M059J (cell line): Measurements from ENCODE around the gene FCGR1A. TPM values are rescaled to one million over a fixed set of nuclear protein-coding genes. Genes with fewer than 3 reads are reported as not detected.
"Not testable (repeated sequence)": the region's sequence is repeated elsewhere in the genome, so short reads cannot be mapped to it uniquely, and the experiment has no call there.

ENCODE experiments used
- DNase-seq: peaks from one replicate; pipeline ENCODE4 v3.0.0-alpha.2; 2012; ENCODE audit warnings: low read depth
- total RNA-seq: library from RNA; depleted of rRNA; stranded (reverse); fragments of >200 nt; shearing (Covaris generic); gene quantifications from 2 replicates; pipeline ENCODE4 v1.2.3, GENCODE V29; 2014; rRNA removed

The FCGR1A gene
- total RNA-seq, 1 experiment from 2014 or later, result not detected

DNA sequence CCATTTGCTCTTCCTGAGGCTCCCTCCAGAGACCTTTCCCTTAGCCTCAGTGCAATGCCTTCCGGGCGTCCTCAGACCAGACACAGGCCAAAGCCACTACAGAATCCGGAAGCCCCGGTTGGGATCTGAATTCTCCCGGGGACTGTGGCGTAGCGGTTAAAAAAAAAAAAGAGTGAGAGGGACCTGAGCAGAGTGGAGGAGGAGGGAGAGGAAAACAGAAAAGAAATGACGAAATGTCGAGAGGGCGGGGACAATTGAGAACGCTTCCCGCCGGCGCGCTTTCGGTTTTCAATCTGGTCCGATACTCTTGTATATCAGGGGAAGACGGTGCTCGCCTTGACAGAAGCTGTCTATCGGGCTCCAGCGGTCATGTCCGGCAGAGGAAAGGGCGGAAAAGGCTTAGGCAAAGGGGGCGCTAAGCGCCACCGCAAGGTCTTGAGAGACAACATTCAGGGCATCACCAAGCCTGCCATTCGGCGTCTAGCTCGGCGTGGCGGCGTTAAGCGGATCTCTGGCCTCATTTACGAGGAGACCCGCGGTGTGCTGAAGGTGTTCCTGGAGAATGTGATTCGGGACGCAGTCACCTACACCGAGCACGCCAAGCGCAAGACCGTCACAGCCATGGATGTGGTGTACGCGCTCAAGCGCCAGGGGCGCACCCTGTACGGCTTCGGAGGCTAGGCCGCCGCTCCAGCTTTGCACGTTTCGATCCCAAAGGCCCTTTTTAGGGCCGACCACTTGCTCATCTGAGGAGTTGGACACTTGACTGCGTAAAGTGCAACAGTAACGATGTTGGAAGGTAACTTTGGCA is 50.0 kb downstream of the FCGR1A start:
- DNase-seq, result not testable (repeated sequence)

DNA sequence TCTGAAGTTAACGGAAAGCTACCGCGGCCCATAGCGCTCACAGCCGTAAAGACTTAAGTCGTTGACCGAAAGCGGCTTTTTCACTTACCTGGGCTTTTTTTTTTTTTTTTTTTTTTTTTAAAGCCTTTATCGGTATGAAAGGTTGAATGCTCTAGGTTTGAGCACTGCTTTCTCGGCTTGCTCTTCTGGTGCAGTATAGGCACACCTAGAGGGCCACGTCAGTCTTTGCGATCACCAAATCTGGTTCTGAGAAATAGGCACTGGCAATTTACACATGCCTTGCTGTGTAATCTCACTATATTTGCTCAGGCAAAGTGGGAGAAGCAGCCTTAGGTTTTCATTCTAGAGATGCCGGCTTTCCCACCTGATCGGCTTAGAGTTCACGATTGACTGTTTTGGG is 50.6 kb downstream of the FCGR1A start:
- DNase-seq, result not testable (repeated sequence)

- DNase-seq, result not testable (repeated sequence)
These were observed 58.7 kb downstream of the FCGR1A start for GRCh38 chr1:149841149-149841548.

Other genes with a start within 250 kb of the FCGR1A start
- gene PPIAL4C, start 198.8 kb upstream of the FCGR1A start, total RNA-seq, result not detected in 2 replicates
- gene BOLA1, start 116.9 kb downstream of the FCGR1A start, total RNA-seq, result 5.9 and 10.3 TPM in 2 replicates
- gene SV2A, start 135.2 kb downstream of the FCGR1A start, total RNA-seq, result 13.1 and 20.5 TPM in 2 replicates
- gene SF3B4, start 145.1 kb downstream of the FCGR1A start, total RNA-seq, result 37.3 and 54.2 TPM in 2 replicates
- 6.1 and 8.3 TPM in 2 replicates for gene MTMR11, start 154.2 kb downstream of the FCGR1A start, total RNA-seq
- gene OTUD7B, start 228.0 kb downstream of the FCGR1A start, total RNA-seq, result 8.2 and 17.1 TPM in 2 replicates